ENCODE data around the gene MAN1C1. TPM values are rescaled to one million over a fixed set of nuclear protein-coding genes. Genes with fewer than 3 reads are reported as not detected.

The MAN1C1 gene
- total and polyA plus RNA-seq, 9 of the 15 experiments (the other 6 are each of a cell fraction or from before 2014, with no cell fraction given), result 0.04 to 0.44 (median 0.10) TPM; not detected in 3

DNA sequence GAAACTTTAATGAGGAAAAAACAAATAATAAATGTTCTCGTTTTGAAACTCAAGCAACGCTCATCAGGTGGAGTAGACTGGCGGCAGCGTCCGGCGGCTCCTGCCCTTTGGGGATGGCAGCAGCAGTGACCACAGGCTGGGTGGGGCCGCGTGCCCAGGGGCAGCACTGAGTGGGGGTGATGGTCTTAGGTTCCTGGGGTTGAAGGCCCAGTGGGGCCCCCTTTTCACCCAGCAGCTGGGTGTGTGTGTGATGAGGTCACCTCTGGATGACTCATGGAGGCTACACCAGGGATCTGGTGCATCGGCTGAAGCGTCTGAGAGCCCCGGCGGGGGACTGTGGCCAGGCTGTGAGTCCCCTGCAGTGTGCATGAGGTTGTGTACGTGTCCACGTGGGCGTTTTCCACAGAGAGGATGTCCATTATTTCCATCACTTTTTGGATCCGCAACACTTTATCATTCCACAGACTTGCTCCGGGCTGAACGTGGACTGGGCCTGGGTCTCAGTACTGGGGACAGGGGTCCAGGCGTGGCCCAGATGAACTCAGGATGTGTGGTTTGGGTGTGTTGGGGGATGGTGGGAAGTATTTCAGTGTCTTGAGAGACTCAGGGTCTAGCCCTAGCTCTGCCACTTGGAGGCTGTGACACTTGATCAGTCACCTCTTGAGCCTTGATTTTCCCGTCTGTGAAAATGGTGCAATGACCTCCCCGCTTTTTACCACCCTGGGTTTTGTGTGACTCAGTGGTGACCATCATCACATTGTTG, 47.6 kb upstream of the MAN1C1 start (continued):
- TF ChIP-seq ZNF592 (IDR thresholded peaks at IDR 0.05) (0 out of 2 replicates have a peak, but pooled peaks have one; percentile 28), HNRNPLL (IDR thresholded peaks at IDR 0.05; ENCODE audit: low read depth, low read length, poor library complexity, severe bottlenecking) (no peak), RFX5 (IDR thresholded peaks at IDR 0.05; ENCODE audit: low read depth, low read length) (no peak), MAX (CRISPR knock-in tag; IDR thresholded peaks at IDR 0.05) (peak; percentile 76), BACH1 (tag; IDR thresholded peaks at IDR 0.05) (no peak), POLR2G (IDR thresholded peaks at IDR 0.05; ENCODE audit: low read depth, low read length) (peak; percentile 49; the same call in 1 of the 2 replicates), ZNF277 (CRISPR knock-in tag; IDR thresholded peaks at IDR 0.05; ENCODE audit: borderline replicate concordance) (no peak), FOSL1 (tag; conservative IDR thresholded peaks at IDR 0.05) (peak; percentile 97), PHF8 (IDR thresholded peaks at IDR 0.05; ENCODE audit: borderline replicate concordance, low read length) (no peak), FOXM1 (IDR thresholded peaks at IDR 0.05; ENCODE audit: low read depth) (no peak), FOXM1 (CRISPR knock-in tag; IDR thresholded peaks at IDR 0.05; ENCODE audit: low read depth) (0 out of 2 replicates have a peak, but pooled peaks have one; percentile 14), ZNF146 (CRISPR knock-in tag; IDR thresholded peaks at IDR 0.05; ENCODE audit: unreplicated experiment) (no peak), ZNF707 (CRISPR knock-in tag; conservative IDR thresholded peaks at IDR 0.05) (no peak), ATF7 (IDR thresholded peaks at IDR 0.05) (peak; percentile 92), NFE2L1 (tag; IDR thresholded peaks at IDR 0.05; ENCODE audit: borderline replicate concordance, low read depth) (no peak), E4F1 (CRISPR knock-in tag; IDR thresholded peaks at IDR 0.05; ENCODE audit: borderline replicate concordance) (no peak)
- TF ChIP-seq, protein P1, sequence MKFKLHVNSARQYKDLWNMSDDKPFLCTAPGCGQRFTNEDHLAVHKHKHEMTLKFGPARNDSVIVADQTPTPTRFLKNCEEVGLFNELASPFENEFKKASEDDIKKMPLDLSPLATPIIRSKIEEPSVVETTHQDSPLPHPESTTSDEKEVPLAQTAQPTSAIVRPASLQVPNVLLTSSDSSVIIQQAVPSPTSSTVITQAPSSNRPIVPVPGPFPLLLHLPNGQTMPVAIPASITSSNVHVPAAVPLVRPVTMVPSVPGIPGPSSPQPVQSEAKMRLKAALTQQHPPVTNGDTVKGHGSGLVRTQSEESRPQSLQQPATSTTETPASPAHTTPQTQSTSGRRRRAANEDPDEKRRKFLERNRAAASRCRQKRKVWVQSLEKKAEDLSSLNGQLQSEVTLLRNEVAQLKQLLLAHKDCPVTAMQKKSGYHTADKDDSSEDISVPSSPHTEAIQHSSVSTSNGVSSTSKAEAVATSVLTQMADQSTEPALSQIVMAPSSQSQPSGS (CRISPR knock-in tag; IDR thresholded peaks at IDR 0.05), result peak; percentile 62; the same call in 1 of the 2 replicates
